HL-60 (cell line): ENCODE measurements around the gene PIP4K2A.

Experiments used
- DNase-seq, 2 experiments: peaks; one replicate each; pipeline ENCODE4 v3.0.0-alpha.2; 2010 to 2020; ENCODE audit warnings: low read depth in 1 of 2, low spot score in 1 of 2
- H3K27ac ChIP-seq: fragments of 250-450 bp; sonication (Bioruptor Pico); replicated peaks from 2 replicates; pipeline ENCODE4 v1.5.1; 2020; ENCODE audit warnings: mild to moderate bottlenecking, moderate library complexity
- H3K27me3 ChIP-seq: fragments of 250-450 bp; sonication (Bioruptor Pico); 2 replicates; pipeline ENCODE4 v1.5.1; 2021; ENCODE audit warnings: mild to moderate bottlenecking, moderate library complexity; ENCODE audit not compliant: insufficient read depth, poor library complexity, severe bottlenecking
- H3K4me3 ChIP-seq: replicated peaks from 2 replicates; pipeline ENCODE4 v1.5.1; 2011; ENCODE audit warnings: mild to moderate bottlenecking, control low read depth, low read length; ENCODE audit not compliant: insufficient read depth
- GABPA ChIP-seq: IDR thresholded peaks from 2 replicates; pipeline ENCODE4 v1.6.1; 2012; ENCODE audit warnings: low read depth
- POLR2AphosphoS5 ChIP-seq: IDR thresholded peaks from 2 replicates; pipeline ENCODE4 v1.6.1; 2012; ENCODE audit warnings: low read depth
- REST ChIP-seq: IDR thresholded peaks from 2 replicates; pipeline ENCODE4 v1.6.1; 2012; ENCODE audit warnings: low read depth; ENCODE audit not compliant: insufficient replicate concordance
- SPI1 ChIP-seq: IDR thresholded peaks from 2 replicates; pipeline ENCODE4 v1.6.1; 2012; ENCODE audit warnings: low read depth, mild to moderate bottlenecking, borderline replicate concordance
- TF ChIP-seq, protein P1 (sequence below): IDR thresholded peaks from one replicate; pipeline ENCODE4 v1.5.1; 2011; ENCODE audit warnings: low read length, control low read depth, inconsistent platforms; ENCODE audit not compliant: insufficient read depth

PIP4K2A gene

GRCh38 chr10:22670788-22671187, 43.6 kb downstream of the PIP4K2A start:
- Histone ChIP-seq H3K27me3 (no peaks in the 10 kb centered on the region), H3K27ac (no peak overlapping the region), H3K4me3 (no peak overlapping the region)
- DNase-seq = no peak
- TF ChIP-seq POLR2AphosphoS5 (no peak), GABPA (no peak), SPI1 (no peak), REST (no peak)
- TF ChIP-seq, protein P1, sequence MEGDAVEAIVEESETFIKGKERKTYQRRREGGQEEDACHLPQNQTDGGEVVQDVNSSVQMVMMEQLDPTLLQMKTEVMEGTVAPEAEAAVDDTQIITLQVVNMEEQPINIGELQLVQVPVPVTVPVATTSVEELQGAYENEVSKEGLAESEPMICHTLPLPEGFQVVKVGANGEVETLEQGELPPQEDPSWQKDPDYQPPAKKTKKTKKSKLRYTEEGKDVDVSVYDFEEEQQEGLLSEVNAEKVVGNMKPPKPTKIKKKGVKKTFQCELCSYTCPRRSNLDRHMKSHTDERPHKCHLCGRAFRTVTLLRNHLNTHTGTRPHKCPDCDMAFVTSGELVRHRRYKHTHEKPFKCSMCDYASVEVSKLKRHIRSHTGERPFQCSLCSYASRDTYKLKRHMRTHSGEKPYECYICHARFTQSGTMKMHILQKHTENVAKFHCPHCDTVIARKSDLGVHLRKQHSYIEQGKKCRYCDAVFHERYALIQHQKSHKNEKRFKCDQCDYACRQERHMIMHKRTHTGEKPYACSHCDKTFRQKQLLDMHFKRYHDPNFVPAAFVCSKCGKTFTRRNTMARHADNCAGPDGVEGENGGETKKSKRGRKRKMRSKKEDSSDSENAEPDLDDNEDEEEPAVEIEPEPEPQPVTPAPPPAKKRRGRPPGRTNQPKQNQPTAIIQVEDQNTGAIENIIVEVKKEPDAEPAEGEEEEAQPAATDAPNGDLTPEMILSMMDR = no peak

DNA sequence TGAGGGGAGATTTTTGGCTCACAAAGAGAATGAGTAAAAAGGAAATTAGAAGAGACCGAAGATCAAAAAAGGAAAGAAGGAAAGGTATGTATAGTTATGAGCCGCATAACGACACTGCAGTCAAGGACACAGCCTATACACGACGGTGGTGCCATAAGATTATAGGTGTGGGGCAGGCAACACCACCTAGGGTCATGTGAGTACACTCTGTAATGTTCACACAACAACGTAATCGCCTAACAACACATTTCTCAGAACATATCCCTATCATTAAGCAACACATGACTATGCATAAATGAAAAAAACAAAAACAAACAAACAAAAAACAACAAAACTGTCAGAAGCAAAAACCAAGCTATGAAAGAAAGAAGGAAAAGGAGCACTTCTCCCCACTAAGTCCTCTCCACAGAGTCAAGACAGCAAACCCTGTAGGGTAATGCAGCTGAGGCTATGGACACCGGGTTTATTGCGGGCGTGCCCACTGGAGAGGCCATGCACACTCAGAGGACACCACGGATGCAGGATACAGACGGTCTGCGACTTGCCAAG, 45.1 kb downstream of the PIP4K2A start:
- H3K27me3 ChIP-seq = no peaks in the 10 kb centered on the region
- 0 out of 2 replicates have a peak overlapping the region, but pooled peaks have one; percentile 23 for H3K27ac ChIP-seq
- H3K4me3 ChIP-seq = no peak overlapping the region
- TF ChIP-seq REST (no peak), SPI1 (no peak), GABPA (no peak), POLR2AphosphoS5 (no peak)
- TF ChIP-seq, protein P1 = no peak
- DNase-seq = peak in 1 of 2 experiments; percentile 7

- DNase-seq = no peak
- no peaks in the 10 kb centered on the region for H3K27me3 ChIP-seq
- TF ChIP-seq REST (no peak), POLR2AphosphoS5 (no peak), SPI1 (no peak), GABPA (no peak)
- TF ChIP-seq, protein P1 = no peak
- H3K4me3 ChIP-seq = no peak overlapping the region
- peak overlapping the region; percentile 2; the same call in 1 of the 2 replicates for H3K27ac ChIP-seq
Measured at GRCh38 chr10:22667093-22667480, 47.3 kb downstream of the PIP4K2A start.
